HG03378 (cell line): ENCODE results near the gene RILPL1.
"Not testable (repeated sequence)": the region's sequence is repeated elsewhere in the genome, so short reads cannot be mapped to it uniquely, and the experiment has no call there.

ENCODE experiments used
- ATAC-seq: cut with Tn5 transposase; IDR thresholded peaks from one replicate; pipeline ENCODE4 v1.9.1; 2021; ENCODE audit warnings: mild to moderate bottlenecking, moderate library complexity; ENCODE audit not compliant: unreplicated experiment

The RILPL1 gene

DNA sequence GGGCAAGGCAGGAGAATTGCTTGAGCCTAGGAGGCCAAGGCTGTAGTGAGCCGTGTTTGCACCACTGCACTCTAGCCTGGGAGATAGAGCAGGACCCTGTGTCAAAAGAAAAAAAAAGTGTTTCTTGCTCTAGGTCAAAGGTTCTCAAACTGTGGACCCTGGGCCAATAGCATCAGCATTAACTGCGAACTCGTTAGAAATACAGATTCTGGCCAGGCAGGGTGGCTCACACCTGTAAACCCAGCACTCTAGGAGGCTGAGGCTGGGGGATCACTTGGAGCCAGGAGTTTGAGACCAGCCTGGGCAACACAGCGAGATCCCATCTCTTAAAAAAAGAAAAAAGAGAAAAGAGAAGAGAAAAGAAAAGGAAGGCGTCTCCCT is 97.9 kb downstream of the RILPL1 start:
- ATAC-seq, result no peak

DNA sequence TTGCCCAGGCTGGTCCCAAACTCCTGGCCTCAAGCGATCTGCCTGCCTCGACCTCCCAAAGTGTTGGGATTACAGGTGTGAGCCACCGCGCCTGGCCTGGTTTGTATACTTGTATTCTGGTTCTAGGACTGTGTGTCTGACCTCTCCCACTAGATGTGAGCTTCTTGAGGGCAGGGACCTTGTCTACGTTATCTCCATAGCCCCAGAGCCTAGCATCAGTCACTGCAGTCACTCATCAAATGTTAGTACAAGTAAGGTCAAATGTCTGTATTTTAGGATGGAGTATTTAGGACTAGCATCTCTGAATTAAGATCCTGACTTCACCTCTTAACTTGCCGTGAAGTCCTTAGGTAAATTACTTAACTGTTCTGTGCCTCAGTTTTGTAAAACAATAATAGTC is 99.9 kb downstream of the RILPL1 start:
- ATAC-seq, result no peak

DNA sequence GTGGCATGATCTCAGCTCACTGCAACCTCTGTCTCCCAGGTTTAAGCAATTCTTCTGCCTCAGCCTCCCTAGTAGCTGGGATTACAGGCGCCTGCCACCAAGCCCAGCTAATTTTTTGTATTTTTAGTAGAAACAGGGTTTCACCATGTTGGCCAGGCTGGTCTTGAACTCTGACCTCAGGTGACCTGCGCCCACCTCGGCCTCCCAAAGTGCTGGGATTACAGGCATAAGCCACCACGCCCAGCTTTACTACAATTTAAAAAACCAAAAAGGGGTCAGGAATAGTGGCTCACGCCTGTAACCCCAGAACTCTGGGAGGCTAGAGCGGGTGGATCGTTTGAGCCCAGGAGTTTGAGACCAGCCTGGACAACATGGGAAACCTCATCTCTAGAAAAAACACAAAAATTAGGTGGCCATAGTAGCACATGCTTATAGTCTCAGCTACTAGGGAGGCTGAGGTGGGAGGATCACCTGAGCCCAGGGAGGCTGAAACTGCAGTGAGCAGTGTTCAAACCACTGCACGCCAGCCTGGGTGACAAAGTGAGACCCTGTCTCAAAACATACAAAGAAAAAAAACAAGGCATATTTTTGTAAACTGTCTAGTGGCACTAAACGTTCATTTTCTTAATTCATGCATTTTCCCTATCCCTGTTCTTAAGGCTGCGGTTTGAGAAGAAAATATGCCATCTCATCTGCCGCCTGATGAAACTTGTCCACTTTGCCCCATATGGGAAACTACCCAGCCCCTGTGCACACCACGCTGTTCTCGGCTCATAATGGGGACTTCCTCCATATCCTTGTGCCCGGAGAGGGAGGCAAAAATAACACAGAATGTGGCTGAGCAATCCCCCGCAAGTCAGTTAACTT is 101.3 kb downstream of the RILPL1 start:
- not testable (repeated sequence) for ATAC-seq

DNA sequence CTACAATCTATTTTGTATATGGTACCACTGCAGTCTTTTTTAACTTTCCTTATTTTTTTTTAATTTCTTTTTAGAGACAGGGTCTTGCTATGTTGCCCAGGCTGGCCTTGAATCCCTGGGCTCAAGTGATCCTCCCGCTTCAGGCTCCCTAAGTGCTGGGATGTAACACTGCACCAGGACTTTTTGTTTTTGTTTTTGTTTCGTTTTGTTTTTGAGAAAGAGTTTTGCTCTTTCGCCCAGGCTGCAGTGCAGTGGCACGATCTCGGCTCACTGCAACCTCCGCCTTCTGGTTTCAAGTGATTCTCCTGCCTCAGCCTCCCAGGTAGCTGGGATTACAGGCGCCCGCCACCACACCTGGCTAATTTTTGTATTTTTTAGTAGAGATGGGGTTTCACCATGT is 104.4 kb downstream of the RILPL1 start:
- ATAC-seq, result not testable (repeated sequence)

DNA sequence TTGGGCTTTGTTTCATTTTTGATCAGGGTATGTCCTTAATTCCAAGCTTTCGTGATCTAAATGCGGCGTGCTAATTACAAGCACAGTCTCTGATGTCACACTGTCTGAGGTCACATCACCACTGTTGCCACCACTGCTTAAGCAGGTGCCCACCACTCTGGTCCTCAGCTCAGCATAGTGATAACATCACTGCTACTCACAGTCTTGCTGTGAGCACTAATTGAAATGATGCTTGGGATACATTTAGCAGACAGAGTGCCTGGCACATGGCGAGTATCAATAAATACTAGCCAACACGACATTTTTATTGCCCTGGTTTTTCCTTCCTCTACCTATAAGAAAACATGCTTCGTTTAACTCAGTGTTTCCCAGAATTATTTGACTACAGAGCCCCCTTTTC is 104.9 kb downstream of the RILPL1 start:
- ATAC-seq, result no peak

DNA sequence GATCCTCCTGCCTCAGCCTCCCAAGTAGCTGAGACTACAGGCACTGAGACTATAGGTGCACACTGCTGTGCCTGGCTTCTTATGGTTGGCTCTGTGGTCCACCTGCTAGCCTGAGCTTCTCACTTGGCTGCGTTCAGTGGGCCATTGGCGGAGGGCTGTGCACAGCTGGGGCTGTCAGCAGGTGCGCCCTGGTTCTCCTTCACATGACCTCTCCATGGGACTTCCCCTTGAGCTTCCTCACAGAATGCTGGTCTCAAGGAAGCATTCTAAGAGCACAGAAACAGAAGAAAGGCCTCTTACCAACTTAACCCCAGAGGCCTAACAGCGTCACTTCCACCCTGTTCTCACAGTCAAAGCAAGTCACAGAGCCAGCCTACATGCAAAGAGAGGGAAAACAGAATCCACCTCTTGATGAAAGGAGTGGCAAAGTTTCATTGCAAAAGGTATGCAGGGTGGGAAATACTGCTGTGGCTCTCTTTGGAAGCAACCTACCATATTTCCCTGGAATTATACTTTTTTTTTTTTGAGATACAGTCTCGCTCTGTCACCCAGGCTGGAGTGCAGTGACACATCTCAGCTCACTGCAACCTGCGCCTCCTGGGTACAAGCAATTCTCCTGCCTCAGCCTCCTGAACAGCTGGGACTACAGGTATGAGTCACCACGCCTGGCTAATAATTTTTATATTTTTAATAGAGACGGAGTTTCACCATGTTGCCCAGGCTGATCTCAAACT is 106.3 kb downstream of the RILPL1 start:
- ATAC-seq, result peak; percentile 88

DNA sequence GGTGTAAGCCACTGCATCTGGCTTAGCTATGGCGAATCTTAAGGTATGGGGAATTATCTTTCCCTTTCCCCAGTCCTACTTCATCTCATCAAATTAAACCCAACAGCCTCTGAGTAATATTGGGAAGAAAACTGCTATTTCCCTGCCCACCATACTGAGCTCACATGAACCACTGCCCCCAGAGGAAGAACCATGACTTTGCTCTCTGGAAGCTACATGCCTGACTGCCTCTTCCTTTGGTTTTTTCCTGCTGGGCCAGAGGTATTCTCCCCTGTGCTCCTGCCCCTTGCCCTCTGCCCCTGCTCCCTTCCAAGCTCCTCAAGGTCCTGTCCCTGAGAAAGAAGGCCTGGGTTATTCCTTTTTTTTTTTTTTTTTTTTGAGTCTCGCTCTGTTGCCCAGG is 112.2 kb downstream of the RILPL1 start:
- ATAC-seq, result no peak
